GM21825 (cell line): ENCODE data around the gene RTN4IP1.
"Not testable (repeated sequence)": the region's sequence is repeated elsewhere in the genome, so short reads cannot be mapped to it uniquely, and the experiment has no call there.

Source experiments
- ATAC-seq: cut with Tn5 transposase; IDR thresholded peaks from one replicate; pipeline ENCODE4 v1.9.1; 2021; ENCODE audit warnings: mild to moderate bottlenecking, moderate library complexity; ENCODE audit not compliant: unreplicated experiment

The RTN4IP1 gene

DNA sequence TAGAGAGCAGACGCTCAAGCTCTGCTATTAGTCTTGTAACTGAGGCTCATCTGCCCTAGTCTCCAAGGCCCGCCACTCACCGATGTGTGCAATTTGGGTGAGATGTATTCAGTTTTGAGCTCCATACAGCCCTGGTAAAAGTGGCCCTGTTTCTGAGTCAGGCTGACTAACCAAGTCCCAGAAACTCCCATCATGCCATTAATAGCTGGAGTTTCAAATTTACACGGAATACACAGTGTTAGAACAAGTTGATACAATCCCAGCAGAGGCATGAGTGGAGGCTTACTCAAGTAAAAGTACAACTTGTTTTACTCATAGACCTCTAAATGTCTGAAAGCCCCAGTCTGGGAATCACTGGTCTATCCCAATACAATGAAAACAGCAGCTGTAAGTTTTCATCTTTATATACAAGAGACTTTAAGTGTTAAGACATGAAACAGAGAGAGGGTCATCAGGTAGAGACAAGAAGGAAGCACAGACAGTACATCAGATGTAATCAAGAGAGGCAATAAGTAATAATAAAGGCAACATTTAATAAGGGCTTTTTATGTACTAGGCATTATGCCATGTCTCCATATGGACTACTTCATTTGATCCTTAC, 42.4 kb downstream of the RTN4IP1 start:
- ATAC-seq, result no peak

- ATAC-seq, result no peak
These were observed 47.8 kb downstream of the RTN4IP1 start for GRCh38 chr6:106581468-106581867.

- ATAC-seq, result no peak
These were observed 50.0 kb downstream of the RTN4IP1 start for GRCh38 chr6:106579281-106579680.

GRCh38 chr6:106574741-106575458, 54.4 kb downstream of the RTN4IP1 start:
- ATAC-seq, result no peak

GRCh38 chr6:106572875-106573585, 56.3 kb downstream of the RTN4IP1 start:
- no peak for ATAC-seq

GRCh38 chr6:106572436-106572835, 56.9 kb downstream of the RTN4IP1 start:
- no peak for ATAC-seq

- ATAC-seq, result no peak
These were observed 59.9 kb downstream of the RTN4IP1 start for GRCh38 chr6:106569428-106569827.

DNA sequence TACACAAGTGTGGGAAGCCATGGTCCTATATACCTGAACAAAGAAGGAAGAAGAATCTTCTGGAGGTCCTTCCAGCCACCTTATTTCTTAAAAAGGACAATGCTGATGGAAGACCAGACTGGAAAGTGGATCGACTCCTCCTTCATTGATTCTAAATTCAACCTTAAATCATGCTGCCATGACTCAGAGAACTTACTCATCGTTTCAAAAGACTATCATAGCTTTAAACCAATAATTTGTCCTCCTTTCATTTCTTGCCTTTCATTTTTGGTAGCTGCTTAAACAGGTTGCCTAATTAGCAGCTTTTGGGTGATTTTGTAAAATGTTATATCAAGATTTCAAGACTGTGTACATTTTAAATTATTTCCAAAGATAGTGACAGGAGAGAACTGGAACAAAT, 60.8 kb downstream of the RTN4IP1 start:
- no peak for ATAC-seq

DNA sequence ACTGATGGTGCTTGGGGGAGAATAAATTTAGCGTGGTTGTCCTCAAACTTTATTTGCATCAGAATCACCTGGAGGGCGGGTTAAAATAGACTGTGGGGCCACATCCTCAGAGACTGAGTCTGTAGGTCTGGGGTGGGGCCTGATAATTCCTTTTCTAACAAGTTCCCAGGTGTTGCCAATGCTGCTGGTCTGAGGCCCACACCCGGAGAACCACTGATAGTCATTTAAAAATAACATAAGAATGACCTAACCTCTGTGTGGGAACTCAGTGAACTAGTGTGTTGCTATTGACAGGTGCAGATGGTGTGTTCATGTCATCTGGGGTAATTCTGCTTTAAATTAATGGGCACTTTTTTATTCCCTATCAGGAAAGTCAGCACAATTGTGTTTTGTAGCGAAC, 64.8 kb downstream of the RTN4IP1 start:
- ATAC-seq, result no peak

DNA sequence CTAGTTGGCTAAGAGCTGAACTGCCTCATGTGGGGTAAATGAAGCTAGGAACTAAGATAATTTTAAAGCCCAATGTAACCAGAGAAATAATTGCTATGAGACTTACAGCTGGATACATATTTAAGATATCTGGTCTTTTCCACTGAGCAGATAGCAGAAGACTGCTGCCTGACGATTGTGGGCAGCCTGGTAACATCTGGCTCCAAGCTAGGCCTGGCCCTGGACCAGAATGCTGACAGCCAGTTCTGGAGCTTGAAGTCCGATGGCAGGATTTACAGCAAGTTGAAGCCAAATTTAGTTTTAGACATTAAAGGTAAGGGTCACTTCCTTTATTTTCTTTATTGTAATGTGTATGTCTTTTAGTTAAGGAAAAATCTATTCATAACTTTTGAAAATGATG, 65.7 kb downstream of the RTN4IP1 start:
- ATAC-seq, result no peak

DNA sequence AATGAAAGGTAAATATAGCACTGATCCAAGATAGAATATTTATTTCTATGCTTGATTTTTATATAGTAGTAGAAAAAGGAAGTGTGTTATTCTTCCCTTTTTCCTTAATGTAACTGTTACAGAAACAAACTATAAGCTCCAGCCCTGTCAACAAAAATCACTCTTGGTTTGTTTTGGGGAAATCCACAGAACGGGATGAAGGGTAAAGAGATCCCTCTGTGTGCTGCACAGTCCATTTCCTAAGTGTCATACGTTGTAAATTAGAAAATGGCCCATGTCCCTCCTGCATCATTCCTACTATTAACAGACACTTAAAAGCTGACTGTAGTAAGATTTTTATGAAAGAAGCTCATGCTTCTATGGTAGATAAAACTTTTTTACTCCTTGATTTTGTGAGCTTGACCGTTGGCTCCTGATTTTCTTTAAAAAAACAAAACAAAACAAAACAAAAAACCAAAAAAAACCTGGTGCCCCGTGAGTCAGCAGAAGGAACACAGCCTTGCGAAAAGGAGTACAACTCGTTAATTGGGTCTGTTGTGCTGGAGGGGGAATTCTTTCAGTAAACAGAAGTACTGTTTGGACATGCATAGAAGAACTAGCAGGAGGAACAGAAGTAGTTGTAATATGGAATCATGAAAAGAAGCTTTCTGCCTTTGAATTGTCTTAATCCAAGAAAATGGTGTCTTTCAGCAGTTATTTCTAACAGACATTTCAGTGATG, 67.5 kb downstream of the RTN4IP1 start:
- ATAC-seq, result no peak

GRCh38 chr6:106560996-106561685, 68.2 kb downstream of the RTN4IP1 start:
- ATAC-seq, result no peak

DNA sequence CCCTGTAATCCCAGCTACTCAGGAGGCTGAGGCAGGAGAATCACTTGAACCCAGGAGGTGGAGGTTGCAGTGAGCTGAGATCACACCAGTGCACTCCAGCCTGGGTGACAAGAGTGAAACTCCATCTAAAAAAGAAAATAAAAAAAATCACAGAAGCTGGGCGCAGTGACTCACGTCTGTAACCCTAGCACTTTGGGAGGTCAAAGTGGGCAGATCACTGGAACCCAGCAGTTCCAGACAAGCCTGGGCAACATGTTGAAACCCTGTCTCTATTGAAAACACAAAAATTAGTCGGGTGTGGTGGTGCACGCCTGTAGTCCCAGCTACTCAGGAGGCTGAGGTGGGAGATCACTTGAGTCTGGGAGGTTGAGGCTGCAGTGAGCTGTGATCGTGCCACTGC, 69.6 kb downstream of the RTN4IP1 start:
- not testable (repeated sequence) for ATAC-seq

GRCh38 chr6:106558364-106558763, 70.9 kb downstream of the RTN4IP1 start:
- ATAC-seq, result no peak

DNA sequence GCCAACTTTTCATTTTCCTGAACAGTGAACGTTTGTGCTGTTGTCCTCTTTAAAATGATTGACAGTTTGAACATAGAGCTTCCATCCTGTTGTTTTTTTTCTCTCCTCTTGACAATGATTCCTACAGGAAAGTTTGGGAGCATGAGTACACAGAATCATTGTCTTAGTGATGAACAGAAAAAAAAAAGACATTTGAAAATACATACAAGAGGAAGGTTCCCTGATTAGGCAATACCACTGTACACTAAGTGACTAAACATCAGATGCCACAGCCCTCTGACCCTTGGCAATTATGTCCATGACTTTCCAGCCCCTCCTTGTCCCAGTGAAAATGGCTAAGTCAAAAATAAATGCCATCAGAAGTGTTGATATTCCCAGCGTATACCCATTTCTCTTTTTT, 71.5 kb downstream of the RTN4IP1 start:
- no peak for ATAC-seq

DNA sequence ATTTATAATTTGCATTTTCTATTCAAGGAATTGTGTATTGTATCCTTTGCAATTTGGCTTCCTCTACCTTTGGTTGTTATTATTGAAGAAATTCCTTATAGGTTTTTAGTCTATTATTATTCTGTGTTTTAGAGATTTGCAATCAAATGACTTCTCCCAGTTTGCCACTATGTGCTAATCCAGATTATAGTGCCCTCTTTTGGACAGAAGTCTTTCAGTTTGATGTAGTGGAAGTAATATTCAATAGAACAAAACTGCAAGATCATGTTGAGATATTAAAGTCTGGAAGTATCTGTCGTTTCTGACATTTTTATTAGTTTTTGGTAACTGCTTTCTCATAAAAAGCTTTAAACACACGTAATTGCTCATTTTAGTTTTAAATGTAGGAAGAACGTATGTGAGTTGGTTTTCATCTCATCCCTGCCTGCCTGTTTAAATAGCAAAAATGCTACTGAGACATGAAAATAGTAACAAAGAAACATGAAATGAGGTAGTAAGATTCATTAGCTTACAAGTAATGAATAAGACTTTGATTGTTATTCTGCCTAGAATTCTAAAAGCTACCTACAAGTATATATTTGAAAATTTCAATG, 72.8 kb downstream of the RTN4IP1 start:
- ATAC-seq, result no peak

- no peak for ATAC-seq
These were observed 73.5 kb downstream of the RTN4IP1 start for GRCh38 chr6:106555767-106556166.

GRCh38 chr6:106553440-106553839, 75.9 kb downstream of the RTN4IP1 start:
- ATAC-seq, result no peak

GRCh38 chr6:106551155-106551554, 78.1 kb downstream of the RTN4IP1 start:
- no peak for ATAC-seq

DNA sequence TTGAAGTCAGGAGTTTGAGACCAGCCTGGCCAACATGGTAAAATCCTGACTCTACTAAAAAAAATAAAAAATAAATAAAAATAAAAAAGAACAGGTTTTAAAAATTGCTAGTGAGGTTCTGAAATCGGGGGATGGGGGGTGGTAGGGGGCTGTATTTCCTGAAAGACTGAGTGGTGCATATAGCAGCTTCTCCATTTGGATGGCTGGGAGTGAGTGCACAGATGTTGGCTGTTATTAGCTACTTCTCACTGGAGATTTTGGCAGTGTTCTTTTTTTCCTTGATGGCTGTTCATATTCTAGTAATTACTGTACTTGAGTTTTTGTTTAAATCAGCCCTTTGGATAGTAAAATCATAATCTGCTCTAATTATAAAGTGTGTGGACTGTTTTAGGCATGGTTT, 79.8 kb downstream of the RTN4IP1 start:
- no peak for ATAC-seq
